Neuronal stem cell (in vitro differentiated cells): ENCODE measurements around the gene HERC3.

Experiments used
- DNase-seq: peaks from one replicate; pipeline ENCODE4 v3.0.0-alpha.2; 2013; ENCODE audit warnings: low spot score
- H2AFZ ChIP-seq: one replicate; pipeline ENCODE4 v1.6.1; 2013; ENCODE audit warnings: mild to moderate bottlenecking, low read length, inconsistent platforms
- H2AK5ac ChIP-seq: 2 replicates; pipeline ENCODE4 v1.6.1; 2013; ENCODE audit warnings: low read depth, mild to moderate bottlenecking, inconsistent platforms, low read length, moderate library complexity, mixed read lengths
- H2BK120ac ChIP-seq: 2 replicates; pipeline ENCODE4 v1.6.1; 2013; ENCODE audit warnings: low read depth, mild to moderate bottlenecking, inconsistent platforms, low read length, moderate library complexity, mixed read lengths
- H2BK12ac ChIP-seq: one replicate; pipeline ENCODE4 v1.6.1; 2013; ENCODE audit warnings: low read length, inconsistent platforms
- H2BK15ac ChIP-seq: 2 replicates; pipeline ENCODE4 v1.6.1; 2013; ENCODE audit warnings: mild to moderate bottlenecking, low read length, inconsistent platforms, mixed read lengths
- H2BK5ac ChIP-seq: one replicate; pipeline ENCODE4 v1.6.1; 2013; ENCODE audit warnings: inconsistent platforms, mild to moderate bottlenecking, low read length, moderate library complexity
- H3K14ac ChIP-seq: one replicate; pipeline ENCODE4 v1.6.1; 2013; ENCODE audit warnings: low read length, inconsistent platforms
- H3K18ac ChIP-seq: 2 replicates; pipeline ENCODE4 v1.6.1; 2013; ENCODE audit warnings: low read length, inconsistent platforms
- H3K23ac ChIP-seq: 2 replicates; pipeline ENCODE4 v1.6.1; 2013; ENCODE audit warnings: low read depth, mild to moderate bottlenecking, mixed read lengths, low read length, inconsistent platforms; ENCODE audit not compliant: poor library complexity
- H3K27ac ChIP-seq: replicated peaks from 3 replicates; pipeline ENCODE4 v1.5.1; 2013; ENCODE audit warnings: low read length, inconsistent platforms
- H3K27me3 ChIP-seq, 3 experiments: 2 replicates each; pipeline ENCODE4 v1.6.1; 2013; ENCODE audit warnings: low read length in 3 of 3, mild to moderate bottlenecking in 2 of 3, inconsistent platforms in 1 of 3, low read depth in 1 of 3, mixed read lengths in 1 of 3, moderate library complexity in 1 of 3; ENCODE audit not compliant: control insufficient read depth in 3 of 3, insufficient read depth in 3 of 3
- H3K36me3 ChIP-seq, 2 donors: replicated peaks in 1 of 2; 2 replicates each; pipeline ENCODE4 v1.6.1; 2013; ENCODE audit warnings: low read length in 2 of 2; ENCODE audit not compliant: control insufficient read depth in 2 of 2, insufficient read depth in 2 of 2
- H3K4ac ChIP-seq: 2 replicates; pipeline ENCODE4 v1.6.1; 2013; ENCODE audit warnings: inconsistent platforms, mild to moderate bottlenecking, low read length, moderate library complexity
- H3K4me1 ChIP-seq, 2 donors: 1 replicate in 1 of 2; 2 replicates in 1 of 2; pipeline ENCODE4 v1.6.1; 2013; ENCODE audit warnings: low read length in 2 of 2, low read depth in 1 of 2; ENCODE audit not compliant: control insufficient read depth in 2 of 2, insufficient read depth in 1 of 2
- H3K4me2 ChIP-seq: one replicate; pipeline ENCODE4 v1.6.1; 2013; ENCODE audit warnings: mild to moderate bottlenecking, low read length, inconsistent platforms; ENCODE audit not compliant: insufficient read depth, poor library complexity, severe bottlenecking
- H3K4me3 ChIP-seq, 2 donors: 2 replicates each; pipeline ENCODE4 v1.5.1; 2013; ENCODE audit warnings: low read length in 2 of 2, mild to moderate bottlenecking in 2 of 2, inconsistent platforms in 1 of 2, moderate library complexity in 1 of 2
- H3K79me1 ChIP-seq: one replicate; pipeline ENCODE4 v1.6.1; 2013; ENCODE audit warnings: low read depth, mild to moderate bottlenecking, inconsistent platforms, low read length, moderate library complexity
- H3K9ac ChIP-seq: one replicate; pipeline ENCODE4 v1.6.1; 2013; ENCODE audit warnings: mild to moderate bottlenecking, low read depth, low read length, inconsistent platforms; ENCODE audit not compliant: poor library complexity
- H3K9me3 ChIP-seq, 2 donors: replicated peaks in 1 of 2; 2 replicates each; pipeline versions ENCODE3 to v1.6.1; 2013; ENCODE audit warnings: low read length in 2 of 2, mild to moderate bottlenecking in 2 of 2, inconsistent platforms in 1 of 2, low read depth in 1 of 2, mixed read lengths in 1 of 2, moderate library complexity in 1 of 2; ENCODE audit not compliant: control insufficient read depth in 2 of 2, insufficient read depth in 1 of 2
- H4K8ac ChIP-seq: one replicate; pipeline ENCODE4 v1.6.1; 2013; ENCODE audit warnings: low read depth, mild to moderate bottlenecking, inconsistent platforms, low read length, moderate library complexity
- H4K91ac ChIP-seq: one replicate; pipeline ENCODE4 v1.6.1; 2013; ENCODE audit warnings: low read length, low read depth, mild to moderate bottlenecking, inconsistent platforms; ENCODE audit not compliant: poor library complexity
- WGBS, 2 donors: extraction: QIAGEN DNeasy Blood & Tissue Kit; methylation state at CpG; one replicate each; pipeline ENCODE4 v1.1.7; 2013; ENCODE audit warnings: missing lambda C conversion rate in 2 of 2, mixed read lengths in 1 of 2; ENCODE audit not compliant: insufficient read length in 2 of 2, insufficient replicate concordance in 1 of 2; ENCODE audit errors: extremely low coverage in 2 of 2; 5-methylcytosine and 5-hydroxymethylcytosine counted together

Gene HERC3

GRCh38 chr4:88743696-88744095, 151.4 kb downstream of the HERC3 start:
- Histone ChIP-seq H2BK5ac (no peak overlapping the region), H2AK5ac (no peak overlapping the region), H2BK12ac (no peak overlapping the region), H3K18ac (no peak overlapping the region), H3K79me1 (no peaks in the 10 kb centered on the region), H3K4me2 (no peak overlapping the region), H3K9ac (no peak overlapping the region), H3K4me3 (no peak overlapping the region), H3K27ac (no peak overlapping the region), H2BK15ac (no peak overlapping the region), H2BK120ac (no peak overlapping the region), H4K91ac (no peak overlapping the region), H3K14ac (no peak overlapping the region), H3K27me3 (no peaks in the 10 kb centered on the region), H3K9me3 (no peaks in the 10 kb centered on the region), H4K8ac (no peak overlapping the region), H3K23ac (no peak overlapping the region), H3K4me1 (no peaks in the 10 kb centered on the region), H2AFZ (no peak overlapping the region), H3K4ac (no peak overlapping the region), H3K36me3 (peaks cover 14 to 43% of the 10 kb centered on the region in 2 donors)
- DNase-seq, result no peak
- no CpG with 5 or more reads among the region's 3 CpGs for WGBS, 2 donors

- H3K27me3 ChIP-seq, result no peaks in the 10 kb centered on the region
- DNase-seq, result no peak
- no peak overlapping the region for H3K4ac ChIP-seq
- peaks cover 20 to 47% of the 10 kb centered on the region in 2 donors for H3K36me3 ChIP-seq
- H2AK5ac ChIP-seq, result no peak overlapping the region
- no peaks in the 10 kb centered on the region for H3K9me3 ChIP-seq
- H3K18ac ChIP-seq, result no peak overlapping the region
- no peak overlapping the region for H2BK15ac ChIP-seq
- WGBS, 2 donors, result no CpG with 5 or more reads among the region's 3 CpGs
- no peak overlapping the region for H3K4me3 ChIP-seq
- H4K8ac ChIP-seq, result no peak overlapping the region
- H3K9ac ChIP-seq, result no peak overlapping the region
- no peak overlapping the region for H4K91ac ChIP-seq
- H2BK12ac ChIP-seq, result no peak overlapping the region
- H3K27ac ChIP-seq, result no peak overlapping the region
- H3K4me2 ChIP-seq, result no peak overlapping the region
- no peak overlapping the region for H2AFZ ChIP-seq
- no peak overlapping the region for H2BK120ac ChIP-seq
- no peak overlapping the region for H3K23ac ChIP-seq
- no peak overlapping the region for H3K14ac ChIP-seq
- no peaks in the 10 kb centered on the region for H3K79me1 ChIP-seq
- no peak overlapping the region for H2BK5ac ChIP-seq
- no peaks in the 10 kb centered on the region for H3K4me1 ChIP-seq
Observed at GRCh38 chr4:88744609-88745008, 152.3 kb downstream of the HERC3 start.

GRCh38 chr4:88745175-88745574, 152.9 kb downstream of the HERC3 start:
- no peak for DNase-seq
- WGBS, 2 donors, result no CpG with 5 or more reads among the region's 1 CpG
- no peak overlapping the region for H3K9ac ChIP-seq
- H3K4ac ChIP-seq, result no peak overlapping the region
- no peak overlapping the region for H3K14ac ChIP-seq
- H2BK15ac ChIP-seq, result no peak overlapping the region
- H2BK5ac ChIP-seq, result no peak overlapping the region
- no peak overlapping the region for H3K4me2 ChIP-seq
- H3K36me3 ChIP-seq, result peaks cover 22 to 49% of the 10 kb centered on the region in 2 donors
- no peaks in the 10 kb centered on the region for H3K9me3 ChIP-seq
- H2BK12ac ChIP-seq, result no peak overlapping the region
- no peak overlapping the region for H2AK5ac ChIP-seq
- no peak overlapping the region for H2AFZ ChIP-seq
- no peak overlapping the region for H4K91ac ChIP-seq
- H3K4me3 ChIP-seq, result no peak overlapping the region
- H3K18ac ChIP-seq, result no peak overlapping the region
- no peak overlapping the region for H3K27ac ChIP-seq
- H2BK120ac ChIP-seq, result no peak overlapping the region
- H3K23ac ChIP-seq, result no peak overlapping the region
- no peak overlapping the region for H4K8ac ChIP-seq
- no peaks in the 10 kb centered on the region for H3K4me1 ChIP-seq
- H3K27me3 ChIP-seq, result no peaks in the 10 kb centered on the region
- no peaks in the 10 kb centered on the region for H3K79me1 ChIP-seq

GRCh38 chr4:88745581-88746163, 153.4 kb downstream of the HERC3 start:
- no peak overlapping the region for H2AK5ac ChIP-seq
- no CpG with 5 or more reads among the region's 1 CpG for WGBS, 2 donors
- H2BK12ac ChIP-seq, result no peak overlapping the region
- H3K4me3 ChIP-seq, result no peak overlapping the region
- peaks cover 24 to 50% of the 10 kb centered on the region in 2 donors for H3K36me3 ChIP-seq
- H2AFZ ChIP-seq, result no peak overlapping the region
- no peak overlapping the region for H3K18ac ChIP-seq
- H3K9ac ChIP-seq, result no peak overlapping the region
- no peaks in the 10 kb centered on the region for H3K27me3 ChIP-seq
- no peak overlapping the region for H4K91ac ChIP-seq
- H3K4ac ChIP-seq, result no peak overlapping the region
- no peak overlapping the region for H4K8ac ChIP-seq
- H3K79me1 ChIP-seq, result no peaks in the 10 kb centered on the region
- no peaks in the 10 kb centered on the region for H3K9me3 ChIP-seq
- no peaks in the 10 kb centered on the region for H3K4me1 ChIP-seq
- H2BK5ac ChIP-seq, result no peak overlapping the region
- H3K23ac ChIP-seq, result no peak overlapping the region
- DNase-seq, result no peak
- no peak overlapping the region for H3K4me2 ChIP-seq
- H2BK15ac ChIP-seq, result no peak overlapping the region
- no peak overlapping the region for H3K14ac ChIP-seq
- no peak overlapping the region for H2BK120ac ChIP-seq
- no peak overlapping the region for H3K27ac ChIP-seq
